Sigmoid colon (tissue), 7 donors: ENCODE measurements around the gene PTPRT. TPM values are rescaled to one million over a fixed set of nuclear protein-coding genes. Genes with fewer than 3 reads are reported as not detected.

ENCODE experiments used
- DNase-seq: peaks from one replicate; pipeline ENCODE4 v3.0.0-alpha.2; 2019
- H3K27ac ChIP-seq, 4 donors: fragments of 200-600 bp; sonication (generic); one replicate each; pipeline ENCODE4 v1.5.1; 2016 to 2019; ENCODE audit warnings: mild to moderate bottlenecking in 1 of 4
- H3K27me3 ChIP-seq, 3 donors: fragments of 200-600 bp; sonication (generic); one replicate each; pipeline ENCODE4 v1.5.1; 2019; ENCODE audit warnings: mild to moderate bottlenecking in 1 of 3
- H3K36me3 ChIP-seq, 4 donors: fragments of 200-600 bp; sonication (generic); one replicate each; pipeline ENCODE4 v1.5.1; 2016 to 2019
- H3K4me1 ChIP-seq, 4 donors: fragments of 200-600 bp; sonication (generic); one replicate each; pipeline ENCODE4 v1.5.1; 2017 to 2019
- H3K4me3 ChIP-seq, 4 donors: fragments of 200-600 bp; sonication (generic); one replicate each; pipeline ENCODE4 v1.5.1; 2017 to 2019; ENCODE audit warnings: mild to moderate bottlenecking in 2 of 4, moderate library complexity in 1 of 4
- H3K9me3 ChIP-seq, 4 donors: fragments of 200-600 bp in 3 of 4; sonication (generic) in 3 of 4; one replicate each; pipeline versions ENCODE4 v1.5.1 to v1.6.1; 2013 to 2019
- EP300 ChIP-seq, 4 donors: sonication (generic); formaldehyde crosslinking; IDR thresholded peaks; one replicate each; pipeline ENCODE4 v1.6.1; 2017; ENCODE audit warnings: antibody characterized with exemption in 4 of 4
- POLR2A ChIP-seq, 2 donors: fragments of 450-650 bp; IDR thresholded peaks; one replicate each; pipeline ENCODE4 v1.6.1; 2016; ENCODE audit warnings: antibody characterized with exemption in 2 of 2, mild to moderate bottlenecking in 2 of 2, moderate library complexity in 2 of 2
- POLR2AphosphoS5 ChIP-seq, 4 donors: sonication (generic); formaldehyde crosslinking; IDR thresholded peaks; one replicate each; pipeline ENCODE4 v1.6.1; 2017; ENCODE audit warnings: antibody characterized with exemption in 4 of 4
- WGBS, 2 donors: extraction: QIAGEN DNeasy Blood & Tissue Kit; methylation state at CpG; one replicate each; pipeline ENCODE4 v1.1.7; 2013; 5-methylcytosine and 5-hydroxymethylcytosine counted together
- intact Hi-C: fragments of 100-400 bp; cut with DNase I; formaldehyde crosslinking; loops from one replicate; pipeline ENCODE4 v1.15.1; 2023
- polyA plus RNA-seq, 3 donors: library from polyadenylated mRNA; stranded (reverse); fragments of 200-250 nt; gene quantifications; one replicate each; pipeline ENCODE4 v1.2.3, GENCODE V29; 2013
- total RNA-seq, 4 donors: library from RNA; depleted of rRNA; stranded (reverse); fragments of >200 nt; gene quantifications; one replicate each; pipeline ENCODE4 v1.1.0, GENCODE V29; 2016
- TF ChIP-seq, protein P1 (sequence below), 4 experiments: fragments of 450-650 bp in 3 of 4; fragments of 200-600 bp in 1 of 4; IDR thresholded peaks; one replicate each; pipeline ENCODE4 v1.5.1; 2016 to 2019; ENCODE audit warnings: antibody characterized with exemption in 4 of 4, mild to moderate bottlenecking in 3 of 4, moderate library complexity in 2 of 4
- donor health status: healthy with polysubstance abuse.
- donor health status: Bipolar disorder and iron deficiency.
- donor health status: healthy.

PTPRT gene
- total and polyA plus RNA-seq, 7 donors = under 0.01 to 0.41 (median 0.12) TPM; not detected in 3

DNA sequence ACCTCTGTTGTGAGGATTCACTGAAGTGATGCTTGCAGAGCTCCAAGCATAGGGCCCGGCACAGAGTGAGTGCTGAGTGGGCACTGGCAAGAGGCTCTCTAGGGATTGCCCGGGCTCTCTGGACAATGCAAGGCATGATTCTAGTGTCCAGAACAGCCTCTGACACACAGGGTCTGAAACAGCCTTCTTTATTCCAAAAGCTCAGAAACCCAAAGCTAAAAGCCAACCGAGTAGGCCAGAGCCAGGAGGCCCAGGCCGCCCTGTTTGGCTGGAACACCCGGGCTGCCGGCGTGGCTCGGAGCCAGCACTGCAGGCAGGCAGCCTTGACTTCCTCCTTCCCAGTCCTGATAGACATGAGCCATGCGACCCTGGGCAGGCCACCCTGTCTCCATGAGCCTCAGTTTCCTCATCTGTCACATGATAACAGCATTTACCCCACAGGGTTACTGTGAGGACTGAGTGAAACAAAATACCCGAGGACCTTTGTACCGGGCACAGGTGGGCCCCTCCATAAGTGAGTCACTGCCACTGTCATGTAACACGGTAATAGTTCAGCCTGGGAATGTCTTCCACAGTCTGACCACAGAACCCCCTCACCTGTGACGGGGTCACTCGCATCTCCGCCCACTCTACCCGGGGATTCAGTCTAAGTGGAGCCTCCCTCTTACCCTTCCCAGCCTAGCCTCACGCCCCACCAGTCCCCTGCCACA is 51.5 kb downstream of the PTPRT start:
- H3K27ac ChIP-seq = no peak overlapping the region
- WGBS, 2 donors = 63 to 82% methylated on average over 17 of the region's 17 CpGs
- no peaks in the 10 kb centered on the region for H3K27me3 ChIP-seq
- H3K36me3 ChIP-seq = no peaks in the 10 kb centered on the region
- TF ChIP-seq POLR2AphosphoS5 (IDR thresholded peaks at IDR 0.05) (no peak), EP300 (IDR thresholded peaks at IDR 0.05) (no peak), POLR2A (IDR thresholded peaks at IDR 0.05) (no peak)
- TF ChIP-seq, protein P1, sequence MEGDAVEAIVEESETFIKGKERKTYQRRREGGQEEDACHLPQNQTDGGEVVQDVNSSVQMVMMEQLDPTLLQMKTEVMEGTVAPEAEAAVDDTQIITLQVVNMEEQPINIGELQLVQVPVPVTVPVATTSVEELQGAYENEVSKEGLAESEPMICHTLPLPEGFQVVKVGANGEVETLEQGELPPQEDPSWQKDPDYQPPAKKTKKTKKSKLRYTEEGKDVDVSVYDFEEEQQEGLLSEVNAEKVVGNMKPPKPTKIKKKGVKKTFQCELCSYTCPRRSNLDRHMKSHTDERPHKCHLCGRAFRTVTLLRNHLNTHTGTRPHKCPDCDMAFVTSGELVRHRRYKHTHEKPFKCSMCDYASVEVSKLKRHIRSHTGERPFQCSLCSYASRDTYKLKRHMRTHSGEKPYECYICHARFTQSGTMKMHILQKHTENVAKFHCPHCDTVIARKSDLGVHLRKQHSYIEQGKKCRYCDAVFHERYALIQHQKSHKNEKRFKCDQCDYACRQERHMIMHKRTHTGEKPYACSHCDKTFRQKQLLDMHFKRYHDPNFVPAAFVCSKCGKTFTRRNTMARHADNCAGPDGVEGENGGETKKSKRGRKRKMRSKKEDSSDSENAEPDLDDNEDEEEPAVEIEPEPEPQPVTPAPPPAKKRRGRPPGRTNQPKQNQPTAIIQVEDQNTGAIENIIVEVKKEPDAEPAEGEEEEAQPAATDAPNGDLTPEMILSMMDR (IDR thresholded peaks at IDR 0.05) = no peak
- no peaks in the 10 kb centered on the region for H3K9me3 ChIP-seq
- no peaks in the 10 kb centered on the region for H3K4me1 ChIP-seq
- H3K4me3 ChIP-seq = no peak overlapping the region
- no peak for DNase-seq
- intact Hi-C loops = no loop called here

DNA sequence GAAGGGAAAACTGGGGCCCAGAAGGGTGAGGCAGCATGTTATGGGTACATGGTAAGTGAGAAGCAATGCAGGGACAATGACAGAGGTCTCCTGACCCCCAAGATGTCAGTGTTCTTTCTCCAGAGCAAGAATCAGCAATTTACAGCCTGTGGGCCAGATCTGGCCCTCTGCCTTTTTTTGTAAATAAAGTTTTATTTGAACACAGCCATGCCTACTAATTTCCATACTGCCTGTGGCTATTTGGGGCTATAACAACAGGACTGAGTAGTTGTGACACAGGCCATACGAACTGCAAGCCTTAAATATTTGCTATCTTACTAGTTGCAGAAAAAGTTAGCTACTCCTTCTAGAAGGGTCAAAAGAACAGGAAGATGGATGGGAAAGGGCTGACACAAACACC is 52.5 kb downstream of the PTPRT start:
- H3K27me3 ChIP-seq = no peaks in the 10 kb centered on the region
- TF ChIP-seq, protein P1 (IDR thresholded peaks at IDR 0.05) = no peak
- WGBS, 2 donors = 81 to 85% methylated on average over 1 of the region's 1 CpG
- DNase-seq = no peak
- H3K27ac ChIP-seq = no peak overlapping the region
- no peaks in the 10 kb centered on the region for H3K4me1 ChIP-seq
- intact Hi-C loops = no loop called here
- H3K36me3 ChIP-seq = no peaks in the 10 kb centered on the region
- no peaks in the 10 kb centered on the region for H3K9me3 ChIP-seq
- H3K4me3 ChIP-seq = no peak overlapping the region

DNA sequence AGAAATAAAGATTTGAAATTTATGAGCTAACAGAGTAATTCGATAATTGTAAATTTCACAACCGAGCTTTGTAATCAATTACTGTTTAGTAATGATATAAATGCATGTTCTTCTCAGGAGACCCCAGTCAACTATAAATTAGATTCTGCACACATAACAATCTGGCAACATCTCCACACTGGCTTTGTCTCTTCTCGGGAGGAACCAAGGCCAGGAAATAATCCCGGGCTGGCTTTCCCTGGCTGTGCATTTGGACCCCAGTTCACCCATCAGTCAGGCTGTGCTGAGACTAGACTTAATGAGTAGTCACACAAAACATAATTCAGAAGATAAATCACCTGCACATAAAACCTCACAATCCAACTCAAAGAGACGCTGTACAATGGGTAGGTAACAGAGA is 65.5 kb downstream of the PTPRT start:
- Histone ChIP-seq H3K36me3 (no peaks in the 10 kb centered on the region), H3K4me3 (no peak overlapping the region), H3K4me1 (no peaks in the 10 kb centered on the region), H3K9me3 (no peaks in the 10 kb centered on the region), H3K27ac (no peak overlapping the region), H3K27me3 (no peaks in the 10 kb centered on the region)
- DNase-seq = no peak
- WGBS, 2 donors = 82 to 85% methylated on average over 5 of the region's 5 CpGs
- TF ChIP-seq EP300 (IDR thresholded peaks at IDR 0.05) (no peak), POLR2A (IDR thresholded peaks at IDR 0.05) (no peak), POLR2AphosphoS5 (IDR thresholded peaks at IDR 0.05) (no peak)
- TF ChIP-seq, protein P1 (IDR thresholded peaks at IDR 0.05) = no peak
- intact Hi-C loops = no loop called here

DNA sequence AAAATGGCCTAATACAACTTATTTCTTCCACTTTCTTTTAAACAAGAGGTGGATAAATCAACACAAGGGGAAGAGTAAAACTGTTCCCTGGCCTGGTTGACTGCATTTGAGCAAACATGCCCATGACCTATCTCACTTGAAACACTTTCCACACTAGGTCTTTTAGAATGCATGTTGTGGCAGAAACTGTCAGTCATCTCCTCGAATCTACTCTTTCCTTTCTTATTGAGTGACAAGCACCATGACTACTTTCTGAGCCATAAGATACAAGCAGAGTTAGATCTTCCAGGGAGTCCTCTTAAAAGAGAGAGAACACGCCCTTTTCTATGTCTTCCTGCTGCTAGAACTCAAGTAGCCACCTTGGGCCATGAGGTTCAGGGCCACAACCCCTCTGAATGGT is 66.5 kb downstream of the PTPRT start:
- no peaks in the 10 kb centered on the region for H3K9me3 ChIP-seq
- no peak overlapping the region for H3K4me3 ChIP-seq
- intact Hi-C loops = no loop called here
- no peaks in the 10 kb centered on the region for H3K27me3 ChIP-seq
- H3K27ac ChIP-seq = no peak overlapping the region
- no peak for DNase-seq
- no peaks in the 10 kb centered on the region for H3K4me1 ChIP-seq
- WGBS, 2 donors = 42 to 63% methylated on average over 2 of the region's 2 CpGs
- no peaks in the 10 kb centered on the region for H3K36me3 ChIP-seq
- TF ChIP-seq POLR2AphosphoS5 (IDR thresholded peaks at IDR 0.05) (no peak), POLR2A (IDR thresholded peaks at IDR 0.05) (no peak), EP300 (IDR thresholded peaks at IDR 0.05) (no peak)
- TF ChIP-seq, protein P1 (IDR thresholded peaks at IDR 0.05) = no peak

DNA sequence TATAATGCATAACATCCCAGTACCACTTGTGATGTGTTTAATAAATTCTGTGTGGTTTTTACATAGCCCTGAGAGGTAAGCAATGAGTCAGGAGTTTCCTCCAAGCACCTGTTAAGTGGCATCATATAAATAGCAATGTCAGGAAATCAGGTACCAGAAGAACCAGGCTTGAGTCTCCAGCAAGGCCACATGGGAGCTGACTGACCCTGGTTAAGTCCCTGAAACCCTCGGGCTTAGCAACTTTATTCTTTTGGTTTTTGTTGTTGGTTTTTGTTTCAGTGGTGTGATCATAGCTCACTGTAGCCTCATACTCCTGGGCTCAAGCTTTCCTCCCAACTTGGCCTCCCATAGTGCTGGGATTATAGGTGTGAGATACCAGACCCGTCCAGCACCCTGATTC is 70.0 kb downstream of the PTPRT start:
- Histone ChIP-seq H3K4me3 (no peak overlapping the region), H3K27me3 (no peaks in the 10 kb centered on the region), H3K9me3 (no peaks in the 10 kb centered on the region), H3K4me1 (no peaks in the 10 kb centered on the region), H3K36me3 (no peaks in the 10 kb centered on the region), H3K27ac (no peak overlapping the region)
- 71 to 80% methylated on average over 2 of the region's 2 CpGs for WGBS, 2 donors
- intact Hi-C loops = no loop called here
- DNase-seq = no peak
- no peak for TF ChIP-seq EP300 (IDR thresholded peaks at IDR 0.05)
